Measurements from ENCODE around the gene CBR3. TPM values are rescaled to one million over a fixed set of nuclear protein-coding genes. Genes with fewer than 3 reads are reported as not detected.
"Not testable (repeated sequence)": the region's sequence is repeated elsewhere in the genome, so short reads cannot be mapped to it uniquely, and the experiment has no call there.

The CBR3 gene
- total RNA-seq, 1 experiment from 2014 or later, result not detected

DNA sequence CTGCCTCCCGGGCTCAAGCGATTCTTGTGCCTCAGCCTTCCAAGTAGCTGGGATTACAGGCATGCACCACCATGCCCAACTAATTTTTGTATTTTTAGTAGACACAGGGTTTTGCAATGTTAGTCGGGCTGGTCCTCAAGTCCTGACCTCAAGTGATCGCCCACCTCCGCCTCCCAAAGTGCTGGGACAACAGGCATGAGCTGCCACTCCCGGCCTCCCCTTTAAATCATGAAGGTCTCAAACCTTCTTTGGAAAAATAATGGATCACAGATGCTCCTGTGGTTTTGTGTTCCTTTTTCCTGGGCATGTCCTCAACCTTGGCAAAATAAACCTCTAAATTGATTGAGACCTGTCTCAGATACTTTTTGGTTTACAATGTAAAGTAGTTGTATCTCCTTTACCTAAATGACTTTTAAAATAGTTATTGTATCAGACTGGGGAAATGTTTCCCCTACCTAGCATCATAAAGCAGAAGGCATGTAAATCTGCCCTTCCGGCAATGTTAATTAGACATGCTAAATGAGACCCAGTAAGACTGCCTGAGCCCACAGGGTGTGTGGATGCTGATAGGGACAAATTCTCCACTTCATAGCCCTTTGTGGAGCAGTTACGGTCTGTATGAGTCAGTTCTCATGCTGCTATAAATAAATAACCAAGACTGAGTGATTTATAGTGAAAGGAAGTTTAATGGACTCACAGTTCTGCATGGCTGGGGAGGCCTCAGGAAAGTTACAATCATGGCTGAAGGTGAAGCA, 37.3 kb upstream of the CBR3 start:
- no peak for DNase-seq
- H3K9me3 ChIP-seq, result peaks cover 19% of the 10 kb centered on the region
- no peaks in the 10 kb centered on the region for H3K4me1 Mint-ChIP-seq (ENCODE audit: low read depth, unreplicated experiment)
- no peaks in the 10 kb centered on the region for H3K27me3 ChIP-seq (replicated peaks; ENCODE audit: control insufficient read depth, insufficient read depth, low read length)
- POLR2A ChIA-PET, result no interaction called here
- CTCF ChIA-PET, result no interaction called here
- intact Hi-C loops (cut with micrococcal nuclease; ENCODE audit: unreplicated experiment), result no loop called here
- TF ChIP-seq, protein P1, sequence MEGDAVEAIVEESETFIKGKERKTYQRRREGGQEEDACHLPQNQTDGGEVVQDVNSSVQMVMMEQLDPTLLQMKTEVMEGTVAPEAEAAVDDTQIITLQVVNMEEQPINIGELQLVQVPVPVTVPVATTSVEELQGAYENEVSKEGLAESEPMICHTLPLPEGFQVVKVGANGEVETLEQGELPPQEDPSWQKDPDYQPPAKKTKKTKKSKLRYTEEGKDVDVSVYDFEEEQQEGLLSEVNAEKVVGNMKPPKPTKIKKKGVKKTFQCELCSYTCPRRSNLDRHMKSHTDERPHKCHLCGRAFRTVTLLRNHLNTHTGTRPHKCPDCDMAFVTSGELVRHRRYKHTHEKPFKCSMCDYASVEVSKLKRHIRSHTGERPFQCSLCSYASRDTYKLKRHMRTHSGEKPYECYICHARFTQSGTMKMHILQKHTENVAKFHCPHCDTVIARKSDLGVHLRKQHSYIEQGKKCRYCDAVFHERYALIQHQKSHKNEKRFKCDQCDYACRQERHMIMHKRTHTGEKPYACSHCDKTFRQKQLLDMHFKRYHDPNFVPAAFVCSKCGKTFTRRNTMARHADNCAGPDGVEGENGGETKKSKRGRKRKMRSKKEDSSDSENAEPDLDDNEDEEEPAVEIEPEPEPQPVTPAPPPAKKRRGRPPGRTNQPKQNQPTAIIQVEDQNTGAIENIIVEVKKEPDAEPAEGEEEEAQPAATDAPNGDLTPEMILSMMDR (IDR thresholded peaks at IDR 0.05; ENCODE audit: insufficient read depth in 1 of 2, low read depth in 1 of 2, low read length in 1 of 2, severe bottlenecking in 1 of 2, unreplicated experiment in 1 of 2), result no peak
- BruUV-seq (replicated peaks), result no TSS peak
- no peak overlapping the region for H3K4me3 Mint-ChIP-seq (ENCODE audit: unreplicated experiment)
- no peaks in the 10 kb centered on the region for H3K27me3 Mint-ChIP-seq (ENCODE audit: insufficient read depth, unreplicated experiment)
- H3K9me3 Mint-ChIP-seq (ENCODE audit: unreplicated experiment), result peaks cover 12% of the 10 kb centered on the region
- no peaks in the 10 kb centered on the region for H3K36me3 ChIP-seq (ENCODE audit: control insufficient read depth, insufficient read depth, low read length)
- no peak overlapping the region for H3K27ac Mint-ChIP-seq (ENCODE audit: unreplicated experiment)
- H3K4me1 ChIP-seq, result no peaks in the 10 kb centered on the region
- H3K4me3 ChIP-seq (ENCODE audit: low read depth, low read length), result no peak overlapping the region
- no peaks in the 10 kb centered on the region for H3K36me3 Mint-ChIP-seq (ENCODE audit: insufficient read depth, unreplicated experiment)

DNA sequence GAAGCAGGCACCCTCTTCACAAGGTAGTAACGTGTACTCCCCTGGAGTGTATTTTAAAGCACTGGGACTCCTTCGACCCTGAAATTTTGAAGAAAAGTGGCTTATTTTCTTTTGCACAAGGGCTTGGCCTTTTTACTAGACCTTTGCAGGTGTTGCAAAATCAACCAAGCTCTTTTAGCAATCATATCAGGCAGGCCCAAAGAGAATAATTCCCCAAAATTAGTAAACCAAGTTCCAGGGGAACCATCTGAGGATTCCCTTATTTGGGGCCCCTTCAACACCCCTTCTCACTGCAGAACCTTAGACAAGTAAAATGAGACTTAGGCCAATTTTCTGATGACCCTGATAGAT, 36.7 kb upstream of the CBR3 start:
- Histone ChIP-seq H3K27me3 (replicated peaks; ENCODE audit: control insufficient read depth, insufficient read depth, low read length) (no peaks in the 10 kb centered on the region), H3K9me3 (peaks cover 14% of the 10 kb centered on the region), H3K4me3 (ENCODE audit: low read depth, low read length) (no peak overlapping the region), H3K36me3 (ENCODE audit: control insufficient read depth, insufficient read depth, low read length) (no peaks in the 10 kb centered on the region), H3K4me1 (peaks cover 5% of the 10 kb centered on the region)
- no peaks in the 10 kb centered on the region for H3K27me3 Mint-ChIP-seq (ENCODE audit: insufficient read depth, unreplicated experiment)
- H3K9me3 Mint-ChIP-seq (ENCODE audit: unreplicated experiment), result peaks cover 10% of the 10 kb centered on the region
- H3K4me3 Mint-ChIP-seq (ENCODE audit: unreplicated experiment), result no peak overlapping the region
- no peaks in the 10 kb centered on the region for H3K4me1 Mint-ChIP-seq (ENCODE audit: low read depth, unreplicated experiment)
- no peak for DNase-seq
- ChIA-PET CTCF (no interaction called here), POLR2A (no interaction called here)
- H3K27ac Mint-ChIP-seq (ENCODE audit: unreplicated experiment), result no peak overlapping the region
- no peaks in the 10 kb centered on the region for H3K36me3 Mint-ChIP-seq (ENCODE audit: insufficient read depth, unreplicated experiment)
- TF ChIP-seq, protein P1 (IDR thresholded peaks at IDR 0.05; ENCODE audit: insufficient read depth in 1 of 2, low read depth in 1 of 2, low read length in 1 of 2, severe bottlenecking in 1 of 2, unreplicated experiment in 1 of 2), result no peak
- BruUV-seq (replicated peaks), result no TSS peak
- intact Hi-C loops (cut with micrococcal nuclease; ENCODE audit: unreplicated experiment), result no loop called here

DNA sequence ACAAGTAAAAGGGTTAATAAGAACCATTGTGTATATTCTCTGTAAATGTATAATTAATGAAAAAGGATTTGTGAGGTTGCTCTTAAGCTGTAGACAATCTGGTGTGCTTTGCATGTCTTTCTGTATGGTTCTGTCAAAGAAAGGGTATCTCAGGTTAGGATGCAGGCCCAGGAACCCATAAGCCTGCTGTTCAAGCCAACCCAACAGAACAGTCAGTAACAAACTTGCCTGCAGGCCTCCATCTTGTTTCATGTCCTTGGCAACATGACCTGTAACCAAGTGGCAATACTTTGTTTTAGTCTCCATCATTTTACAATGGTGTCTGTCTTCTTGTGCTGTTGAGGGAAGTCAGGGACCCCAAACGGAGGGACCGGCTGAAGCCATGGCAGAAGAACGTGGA, 35.9 kb upstream of the CBR3 start:
- DNase-seq, result no peak
- Mint-ChIP-seq H3K9me3 (ENCODE audit: unreplicated experiment) (peaks cover 2% of the 10 kb centered on the region), H3K36me3 (ENCODE audit: insufficient read depth, unreplicated experiment) (no peaks in the 10 kb centered on the region), H3K4me1 (ENCODE audit: low read depth, unreplicated experiment) (peaks cover 2% of the 10 kb centered on the region), H3K4me3 (ENCODE audit: unreplicated experiment) (no peak overlapping the region), H3K27ac (ENCODE audit: unreplicated experiment) (no peak overlapping the region), H3K27me3 (ENCODE audit: insufficient read depth, unreplicated experiment) (no peaks in the 10 kb centered on the region)
- ChIA-PET POLR2A (no interaction called here), CTCF (no interaction called here)
- Histone ChIP-seq H3K27me3 (replicated peaks; ENCODE audit: control insufficient read depth, insufficient read depth, low read length) (no peaks in the 10 kb centered on the region), H3K4me1 (peaks cover 10% of the 10 kb centered on the region), H3K9me3 (peaks cover 6% of the 10 kb centered on the region), H3K4me3 (ENCODE audit: low read depth, low read length) (no peak overlapping the region), H3K36me3 (ENCODE audit: control insufficient read depth, insufficient read depth, low read length) (no peaks in the 10 kb centered on the region)
- TF ChIP-seq, protein P1 (IDR thresholded peaks at IDR 0.05; ENCODE audit: insufficient read depth in 1 of 2, low read depth in 1 of 2, low read length in 1 of 2, severe bottlenecking in 1 of 2, unreplicated experiment in 1 of 2), result no peak
- BruUV-seq (replicated peaks), result no TSS peak
- intact Hi-C loops (cut with micrococcal nuclease; ENCODE audit: unreplicated experiment), result no loop called here

DNA sequence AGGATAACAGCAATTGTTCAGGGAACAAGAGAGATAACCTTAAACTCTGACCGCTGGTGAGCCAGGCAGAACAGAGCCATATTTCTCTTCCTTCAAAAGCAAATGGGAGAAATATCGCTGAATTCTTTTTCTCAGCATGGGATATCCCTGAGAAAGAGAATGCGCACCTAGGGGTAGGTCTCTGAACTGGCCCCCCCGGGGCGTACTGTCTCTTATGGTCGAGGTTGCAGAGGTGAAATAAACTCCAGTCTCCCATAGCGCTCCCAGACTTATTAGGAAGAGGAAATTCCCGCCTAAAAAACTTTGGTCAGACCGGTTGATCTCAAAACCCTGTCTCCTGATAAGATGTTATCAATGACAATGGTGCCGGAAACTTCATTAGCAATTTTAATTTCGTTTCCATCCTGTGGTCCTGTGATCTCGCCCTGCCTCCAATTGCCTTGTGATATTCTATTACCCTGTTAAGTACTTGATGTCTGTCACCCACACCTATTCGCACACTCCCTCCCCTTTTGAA, 35.1 kb upstream of the CBR3 start:
- CTCF ChIA-PET; H3K27me3 ChIP-seq (replicated peaks; ENCODE audit: control insufficient read depth, insufficient read depth, low read length); H3K4me1 Mint-ChIP-seq (ENCODE audit: low read depth, unreplicated experiment); H3K4me3 ChIP-seq (ENCODE audit: low read depth, low read length); POLR2A ChIA-PET; BruUV-seq (replicated peaks); H3K9me3 Mint-ChIP-seq (ENCODE audit: unreplicated experiment); H3K9me3 ChIP-seq; DNase-seq; H3K36me3 ChIP-seq (ENCODE audit: control insufficient read depth, insufficient read depth, low read length); H3K4me3 Mint-ChIP-seq (ENCODE audit: unreplicated experiment); H3K27ac Mint-ChIP-seq (ENCODE audit: unreplicated experiment); intact Hi-C loops (cut with micrococcal nuclease; ENCODE audit: unreplicated experiment); H3K36me3 Mint-ChIP-seq (ENCODE audit: insufficient read depth, unreplicated experiment); H3K27me3 Mint-ChIP-seq (ENCODE audit: insufficient read depth, unreplicated experiment): not testable (repeated sequence)
- H3K4me1 ChIP-seq, result peaks cover 15% of the 10 kb centered on the region
